ENCODE results near the gene MRPL40.

The MRPL40 gene

GRCh38 chr22:19479355-19480172, 47.2 kb downstream of the MRPL40 start, which contains the start of gene CDC45 (continued):
- peak; percentile 34; the same call in 1 of the 2 replicates for TF ChIP-seq BCL11B (tag by site-specific recombination; IDR thresholded peaks at IDR 0.05; ENCODE audit: low read depth)
- no peak; the same call in 1 of the 2 replicates for TF ChIP-seq ATF2 (tag by site-specific recombination; IDR thresholded peaks at IDR 0.05; ENCODE audit: low read depth)
- peak; percentile 99 for TF ChIP-seq ZNF580 (tag by site-specific recombination; IDR thresholded peaks at IDR 0.05)
- TF ChIP-seq ZNF112 (tag by site-specific recombination; IDR thresholded peaks at IDR 0.05), result no peak
- TF ChIP-seq ZNF391 (tag by site-specific recombination; IDR thresholded peaks at IDR 0.05; ENCODE audit: borderline replicate concordance, low read depth), result peak; percentile 42; the same call in 1 of the 2 replicates
- no peak for TF ChIP-seq ZNF37A (tag by site-specific recombination; IDR thresholded peaks at IDR 0.05)
- TF ChIP-seq ZNF133 (tag by site-specific recombination; IDR thresholded peaks at IDR 0.05), result no peak
- TF ChIP-seq ZNF624 (tag by site-specific recombination; IDR thresholded peaks at IDR 0.05), result no peak
- no peak for TF ChIP-seq ZNF768 (tag by site-specific recombination; IDR thresholded peaks at IDR 0.05)
- TF ChIP-seq ZNF692 (tag by site-specific recombination; IDR thresholded peaks at IDR 0.05), result peak; percentile 59; the same call in 1 of the 2 replicates
- TF ChIP-seq HOXC10 (CRISPR knock-in tag; IDR thresholded peaks at IDR 0.05), result no peak
- TF ChIP-seq ZBTB44 (tag by site-specific recombination; IDR thresholded peaks at IDR 0.05), result no peak
- 0 out of 2 replicates have a peak, but pooled peaks have one; percentile 13 for TF ChIP-seq ZNF664 (tag by site-specific recombination; IDR thresholded peaks at IDR 0.05)
- TF ChIP-seq ZNF654 (tag by site-specific recombination; IDR thresholded peaks at IDR 0.05; ENCODE audit: low read depth), result no peak
- TF ChIP-seq ZNF362 (tag by site-specific recombination; IDR thresholded peaks at IDR 0.05), result no peak
- no peak for TF ChIP-seq REPIN1 (tag by site-specific recombination; IDR thresholded peaks at IDR 0.05; ENCODE audit: low read depth)
- TF ChIP-seq SCRT1 (tag by site-specific recombination; IDR thresholded peaks at IDR 0.05; ENCODE audit: borderline replicate concordance), result no peak
- no peak for TF ChIP-seq ZNF548 (tag by site-specific recombination; IDR thresholded peaks at IDR 0.05)
- no peak for TF ChIP-seq ZNF837 (tag by site-specific recombination; IDR thresholded peaks at IDR 0.05)
- no peak for TF ChIP-seq BCL6B (tag by site-specific recombination; IDR thresholded peaks at IDR 0.05)
- no peak for TF ChIP-seq GLI2 (tag by site-specific recombination; IDR thresholded peaks at IDR 0.05; ENCODE audit: borderline replicate concordance, low read depth)
- TF ChIP-seq ZNF791 (tag by site-specific recombination; IDR thresholded peaks at IDR 0.05), result no peak
- no peak for TF ChIP-seq ZNF585B (tag by site-specific recombination; IDR thresholded peaks at IDR 0.05)
- TF ChIP-seq ZNF394 (tag by site-specific recombination; IDR thresholded peaks at IDR 0.05; ENCODE audit: borderline replicate concordance), result peak; percentile 57
- TF ChIP-seq ZNF239 (tag by site-specific recombination; IDR thresholded peaks at IDR 0.05), result 0 out of 2 replicates have a peak, but pooled peaks have one; percentile 38
- no peak for TF ChIP-seq ZNF155 (tag by site-specific recombination; IDR thresholded peaks at IDR 0.05)
- peak; percentile 94 for TF ChIP-seq ZNF639 (tag by site-specific recombination; IDR thresholded peaks at IDR 0.05)
- no peak for TF ChIP-seq ZNF596 (tag by site-specific recombination; IDR thresholded peaks at IDR 0.05)
- TF ChIP-seq ZBTB26 (tag by site-specific recombination; optimal IDR thresholded peaks at IDR 0.05), result peak; percentile 30
- peak; percentile 91 for TF ChIP-seq ZNF335 (tag by site-specific recombination; conservative IDR thresholded peaks at IDR 0.05)
